ENCODE results near the gene CFAP46.

DNA sequence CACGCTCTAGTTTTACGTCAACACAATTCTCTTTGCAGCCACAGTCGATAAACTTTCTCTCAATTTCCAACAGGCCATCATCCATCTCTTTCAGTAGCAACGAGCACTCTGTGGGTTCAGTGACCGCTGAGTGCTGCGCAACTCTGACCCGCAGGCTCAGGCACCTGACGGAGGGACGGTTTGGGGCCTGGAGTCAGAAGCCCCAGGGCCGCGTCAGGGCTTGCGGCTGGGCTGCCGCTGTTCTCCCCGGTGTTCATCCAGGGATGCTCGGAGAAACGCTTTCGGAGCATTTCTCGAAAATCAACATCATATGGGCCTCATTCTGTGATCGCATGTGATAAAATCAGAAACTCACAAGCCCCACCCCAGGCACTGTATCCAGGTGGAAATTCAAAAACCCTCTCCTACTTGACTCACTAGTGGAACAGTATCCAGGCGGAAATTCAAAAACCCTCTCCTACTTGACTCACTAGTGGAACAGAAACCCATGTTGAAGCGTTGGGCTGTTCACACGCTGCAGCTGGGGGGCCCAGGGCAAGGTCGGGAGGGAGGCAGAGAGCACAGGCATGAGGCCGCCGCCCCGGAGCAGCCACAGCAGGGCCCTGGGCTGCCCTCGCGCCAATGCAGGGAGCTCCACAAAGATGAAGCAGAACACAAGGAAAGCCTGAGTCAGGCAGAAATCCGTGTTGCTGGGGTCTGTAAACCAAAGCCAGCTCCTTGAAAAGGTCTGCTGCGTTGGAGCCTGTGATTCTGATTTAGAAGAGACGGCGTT is 83.1 kb downstream of the CFAP46 start:
- TF ChIP-seq, protein P1, sequence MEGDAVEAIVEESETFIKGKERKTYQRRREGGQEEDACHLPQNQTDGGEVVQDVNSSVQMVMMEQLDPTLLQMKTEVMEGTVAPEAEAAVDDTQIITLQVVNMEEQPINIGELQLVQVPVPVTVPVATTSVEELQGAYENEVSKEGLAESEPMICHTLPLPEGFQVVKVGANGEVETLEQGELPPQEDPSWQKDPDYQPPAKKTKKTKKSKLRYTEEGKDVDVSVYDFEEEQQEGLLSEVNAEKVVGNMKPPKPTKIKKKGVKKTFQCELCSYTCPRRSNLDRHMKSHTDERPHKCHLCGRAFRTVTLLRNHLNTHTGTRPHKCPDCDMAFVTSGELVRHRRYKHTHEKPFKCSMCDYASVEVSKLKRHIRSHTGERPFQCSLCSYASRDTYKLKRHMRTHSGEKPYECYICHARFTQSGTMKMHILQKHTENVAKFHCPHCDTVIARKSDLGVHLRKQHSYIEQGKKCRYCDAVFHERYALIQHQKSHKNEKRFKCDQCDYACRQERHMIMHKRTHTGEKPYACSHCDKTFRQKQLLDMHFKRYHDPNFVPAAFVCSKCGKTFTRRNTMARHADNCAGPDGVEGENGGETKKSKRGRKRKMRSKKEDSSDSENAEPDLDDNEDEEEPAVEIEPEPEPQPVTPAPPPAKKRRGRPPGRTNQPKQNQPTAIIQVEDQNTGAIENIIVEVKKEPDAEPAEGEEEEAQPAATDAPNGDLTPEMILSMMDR (IDR thresholded peaks at IDR 0.05 in 8 of 11, conservative IDR thresholded peaks at IDR 0.05 in 3 of 11) = no peak
- TF ChIP-seq POLR2A (IDR thresholded peaks at IDR 0.05) (no peak), POLR2AphosphoS5 (IDR thresholded peaks at IDR 0.05) (no peak)

Data from spleen (tissue), 7 donors.